Trophoblast cell (in vitro differentiated cells and primary cell): ENCODE results near the gene TOP3A.

Experiments used
- DNase-seq, 2 donors: peaks; one replicate each; pipeline ENCODE4 v3.0.0-alpha.2; 2016
- H2AFZ ChIP-seq: 2 replicates; pipeline ENCODE4 v1.6.1; 2013; ENCODE audit warnings: low read length, moderate library complexity, mild to moderate bottlenecking; ENCODE audit not compliant: insufficient read depth, poor library complexity
- H2AK5ac ChIP-seq: 2 replicates; pipeline ENCODE4 v1.6.1; 2013; ENCODE audit warnings: mild to moderate bottlenecking, low read length
- H2BK120ac ChIP-seq: 2 replicates; pipeline ENCODE4 v1.6.1; 2013; ENCODE audit warnings: low read length, mild to moderate bottlenecking, moderate library complexity; ENCODE audit not compliant: insufficient read depth, poor library complexity
- H2BK12ac ChIP-seq: 2 replicates; pipeline ENCODE4 v1.6.1; 2013; ENCODE audit warnings: mild to moderate bottlenecking, low read length, moderate library complexity
- H2BK5ac ChIP-seq: 2 replicates; pipeline ENCODE4 v1.6.1; 2013; ENCODE audit warnings: low read length, low read depth, moderate library complexity, mild to moderate bottlenecking; ENCODE audit not compliant: poor library complexity
- H3K14ac ChIP-seq: 2 replicates; pipeline ENCODE4 v1.6.1; 2013; ENCODE audit warnings: mild to moderate bottlenecking, low read length
- H3K18ac ChIP-seq: 2 replicates; pipeline ENCODE4 v1.6.1; 2013; ENCODE audit warnings: mild to moderate bottlenecking, low read length
- H3K23ac ChIP-seq: 2 replicates; pipeline ENCODE4 v1.6.1; 2013; ENCODE audit warnings: low read length
- H3K27ac ChIP-seq: 2 replicates; pipeline ENCODE4 v1.5.1; 2013; ENCODE audit warnings: low read depth, mild to moderate bottlenecking, inconsistent platforms, low read length, moderate library complexity
- H3K27me3 ChIP-seq: 2 replicates; pipeline ENCODE4 v1.6.1; 2013; ENCODE audit warnings: inconsistent platforms, mild to moderate bottlenecking, low read length, moderate library complexity; ENCODE audit not compliant: insufficient read depth
- H3K36me3 ChIP-seq, 2 experiments: 1 replicate in 1 of 2; 2 replicates in 1 of 2; pipeline ENCODE4 v1.6.1; 2013; ENCODE audit warnings: low read length in 2 of 2, mild to moderate bottlenecking in 2 of 2, moderate library complexity in 1 of 2; ENCODE audit not compliant: insufficient read depth in 2 of 2, control insufficient read depth in 1 of 2
- H3K4ac ChIP-seq: 2 replicates; pipeline ENCODE4 v1.6.1; 2013; ENCODE audit warnings: low read depth, mild to moderate bottlenecking, low read length, moderate library complexity
- H3K4me1 ChIP-seq, 2 experiments: 1 replicate in 1 of 2; 2 replicates in 1 of 2; pipeline ENCODE4 v1.6.1; 2013; ENCODE audit warnings: low read length in 2 of 2, mild to moderate bottlenecking in 2 of 2, moderate library complexity in 1 of 2; ENCODE audit not compliant: insufficient read depth in 2 of 2, control insufficient read depth in 1 of 2
- H3K4me2 ChIP-seq: 2 replicates; pipeline ENCODE4 v1.6.1; 2013; ENCODE audit warnings: inconsistent platforms, mild to moderate bottlenecking, low read length, moderate library complexity
- H3K4me3 ChIP-seq: 2 replicates; pipeline ENCODE4 v1.5.1; 2013; ENCODE audit warnings: mild to moderate bottlenecking, low read depth, low read length, inconsistent platforms
- H3K79me1 ChIP-seq: one replicate; pipeline ENCODE4 v1.6.1; 2013; ENCODE audit warnings: low read length
- H3K79me2 ChIP-seq: 2 replicates; pipeline ENCODE4 v1.6.1; 2013; ENCODE audit warnings: low read length, mild to moderate bottlenecking; ENCODE audit not compliant: control insufficient read depth, insufficient read depth, poor library complexity
- H3K9ac ChIP-seq: 2 replicates; pipeline ENCODE4 v1.6.1; 2013; ENCODE audit warnings: mild to moderate bottlenecking, low read length
- H3K9me3 ChIP-seq: 2 replicates; pipeline ENCODE4 v1.6.1; 2013; ENCODE audit warnings: low read depth, mild to moderate bottlenecking, control low read depth, inconsistent platforms, low read length; ENCODE audit not compliant: insufficient read depth
- H4K12ac ChIP-seq: 2 replicates; pipeline ENCODE4 v1.6.1; 2013; ENCODE audit warnings: low read depth, mild to moderate bottlenecking, low read length, moderate library complexity
- H4K8ac ChIP-seq: 2 replicates; pipeline ENCODE4 v1.6.1; 2013; ENCODE audit warnings: low read depth, mild to moderate bottlenecking, low read length, moderate library complexity
- H4K91ac ChIP-seq: one replicate; pipeline ENCODE4 v1.6.1; 2013; ENCODE audit warnings: low read depth, mild to moderate bottlenecking, low read length, moderate library complexity
- WGBS: extraction: QIAGEN DNeasy Blood & Tissue Kit; methylation state at CpG from one replicate; pipeline ENCODE4 v1.1.7; 2013; ENCODE audit warnings: missing lambda C conversion rate; ENCODE audit not compliant: insufficient read length, insufficient coverage; ENCODE audit errors: extremely low coverage; 5-methylcytosine and 5-hydroxymethylcytosine counted together

The TOP3A gene

DNA sequence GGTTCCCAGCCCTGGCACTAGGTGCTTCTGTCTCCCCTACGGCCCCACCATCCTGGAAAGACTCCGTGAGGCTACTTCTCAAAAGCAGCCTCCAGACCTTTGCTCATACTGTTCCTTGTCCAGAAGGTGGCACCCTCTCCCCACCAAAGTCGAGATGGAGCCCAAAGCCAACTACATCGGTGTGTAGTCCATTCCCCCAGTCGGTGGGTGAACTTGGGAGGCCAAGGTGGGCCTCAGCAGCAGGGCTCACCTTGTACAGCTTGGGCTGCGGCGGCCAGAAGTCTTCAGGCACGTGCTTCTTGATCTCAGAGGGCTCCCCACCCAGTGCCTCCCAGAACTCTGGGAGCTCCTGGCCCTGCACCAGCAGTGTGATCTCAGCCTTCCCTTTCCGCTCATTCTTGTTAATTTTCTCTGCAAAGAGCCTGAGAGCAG, 66.5 kb downstream of the TOP3A start:
- H3K4me2 ChIP-seq: no peak overlapping the region
- no peak overlapping the region for H3K4me3 ChIP-seq
- H3K9ac ChIP-seq: no peak overlapping the region
- no peak overlapping the region for H3K18ac ChIP-seq
- H2BK120ac ChIP-seq: no peak overlapping the region
- H3K79me1 ChIP-seq: no peaks in the 10 kb centered on the region
- H3K27ac ChIP-seq: no peak overlapping the region
- H2AFZ ChIP-seq: no peak overlapping the region
- H3K4ac ChIP-seq: no peak overlapping the region
- no peak overlapping the region for H2BK5ac ChIP-seq
- no peak overlapping the region for H4K91ac ChIP-seq
- peaks cover 84 to 85% of the 10 kb centered on the region in 2 experiments for H3K36me3 ChIP-seq
- no peaks in the 10 kb centered on the region for H3K9me3 ChIP-seq
- WGBS: no CpG with 5 or more reads among the region's 9 CpGs
- no peak overlapping the region for H2AK5ac ChIP-seq
- H4K12ac ChIP-seq: no peak overlapping the region
- no peak overlapping the region for H4K8ac ChIP-seq
- H3K79me2 ChIP-seq: no peaks in the 10 kb centered on the region
- H3K27me3 ChIP-seq: no peaks in the 10 kb centered on the region
- no peak overlapping the region for H3K14ac ChIP-seq
- H3K23ac ChIP-seq: no peak overlapping the region
- H2BK12ac ChIP-seq: no peak overlapping the region
- peak; percentile 45 to 83 for DNase-seq
- H3K4me1 ChIP-seq: no peaks in the 10 kb centered on the region

DNA sequence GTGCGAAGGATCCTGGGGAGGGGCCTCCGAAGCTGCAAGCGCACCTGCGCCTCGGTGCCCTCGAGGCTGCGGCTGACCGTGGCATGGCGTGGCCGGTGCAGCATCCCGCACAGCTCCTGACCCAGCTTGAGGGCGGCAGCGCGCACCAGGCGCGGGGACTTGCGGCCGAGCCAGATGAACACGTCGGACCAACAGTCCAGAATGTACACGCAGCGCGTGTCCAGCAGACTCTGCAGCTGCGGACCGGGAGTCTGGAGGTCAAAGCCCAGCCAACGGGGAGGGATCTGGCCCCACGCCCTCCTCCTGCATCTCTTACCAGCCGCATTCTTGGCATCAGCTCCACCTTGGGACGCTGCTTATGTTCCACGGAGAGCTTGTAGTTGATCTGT, 67.2 kb downstream of the TOP3A start:
- Histone ChIP-seq H2AK5ac (no peak overlapping the region), H4K12ac (no peak overlapping the region), H2BK5ac (no peak overlapping the region), H3K14ac (no peak overlapping the region), H2AFZ (no peak overlapping the region), H2BK120ac (no peak overlapping the region), H3K4me2 (no peak overlapping the region), H3K23ac (no peak overlapping the region), H3K9ac (no peak overlapping the region), H3K18ac (no peak overlapping the region), H3K4me3 (no peak overlapping the region), H3K27ac (no peak overlapping the region), H3K36me3 (peaks cover 82% of the 10 kb centered on the region in 2 experiments), H2BK12ac (no peak overlapping the region), H3K27me3 (no peaks in the 10 kb centered on the region), H3K9me3 (no peaks in the 10 kb centered on the region), H3K4me1 (no peaks in the 10 kb centered on the region), H3K79me2 (no peaks in the 10 kb centered on the region), H3K79me1 (no peaks in the 10 kb centered on the region), H3K4ac (no peak overlapping the region), H4K8ac (no peak overlapping the region), H4K91ac (no peak overlapping the region)
- DNase-seq: no peak
- WGBS: no CpG with 5 or more reads among the region's 30 CpGs

DNA sequence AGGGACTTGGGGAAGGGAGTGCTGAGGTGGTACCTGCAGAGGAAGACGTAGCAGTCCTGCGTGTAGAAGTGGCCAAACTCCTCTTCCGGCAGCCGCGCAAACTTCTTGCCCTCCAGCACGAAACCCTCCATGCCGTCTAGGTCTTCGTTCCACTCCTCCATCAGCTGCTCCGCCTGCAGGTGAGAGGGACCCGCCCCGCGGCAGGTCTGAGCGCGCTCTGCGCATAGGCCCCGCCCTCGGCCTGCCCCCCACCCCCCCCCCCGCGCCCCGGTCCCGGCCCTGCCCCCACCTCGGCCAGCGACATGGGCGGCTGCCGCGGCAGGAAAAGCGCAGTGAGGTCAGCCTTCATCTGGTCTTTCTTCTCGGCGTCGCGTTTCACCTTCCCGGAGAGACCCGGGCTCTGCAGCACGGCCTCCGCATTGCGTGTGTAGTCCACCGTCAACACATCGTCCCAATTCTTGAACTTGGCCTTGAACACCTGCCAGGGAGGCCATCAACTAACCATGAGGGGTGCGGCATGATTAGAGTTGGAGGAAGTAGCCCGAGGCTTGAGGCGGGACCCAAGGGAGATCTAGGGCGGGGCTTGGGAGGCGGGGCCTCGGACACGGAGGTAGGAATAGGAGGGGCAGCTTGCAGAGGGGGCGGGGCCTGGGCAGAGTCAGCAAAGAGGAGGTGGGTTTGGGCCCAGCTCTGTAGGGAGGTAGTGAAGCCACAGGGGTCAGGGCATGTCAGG, 67.7 kb downstream of the TOP3A start:
- H3K23ac ChIP-seq: no peak overlapping the region
- H4K91ac ChIP-seq: no peak overlapping the region
- no peaks in the 10 kb centered on the region for H3K79me2 ChIP-seq
- no peak overlapping the region for H2BK120ac ChIP-seq
- H3K4me3 ChIP-seq: no peak overlapping the region
- H3K4me2 ChIP-seq: peak overlapping the region; percentile 37
- H3K27me3 ChIP-seq: no peaks in the 10 kb centered on the region
- no peak overlapping the region for H3K14ac ChIP-seq
- no peak overlapping the region for H4K8ac ChIP-seq
- no peaks in the 10 kb centered on the region for H3K9me3 ChIP-seq
- no peaks in the 10 kb centered on the region for H3K79me1 ChIP-seq
- no peak overlapping the region for H2BK12ac ChIP-seq
- no peak overlapping the region for H3K9ac ChIP-seq
- DNase-seq: peak; percentile 82 to 90
- peaks cover 82% of the 10 kb centered on the region in 2 experiments for H3K36me3 ChIP-seq
- no peak overlapping the region for H3K27ac ChIP-seq
- H2AK5ac ChIP-seq: no peak overlapping the region
- H3K4me1 ChIP-seq: no peaks in the 10 kb centered on the region
- no CpG with 5 or more reads among the region's 46 CpGs for WGBS
- no peak overlapping the region for H3K4ac ChIP-seq
- H2BK5ac ChIP-seq: no peak overlapping the region
- no peak overlapping the region for H4K12ac ChIP-seq
- no peak overlapping the region for H2AFZ ChIP-seq
- H3K18ac ChIP-seq: no peak overlapping the region

DNA sequence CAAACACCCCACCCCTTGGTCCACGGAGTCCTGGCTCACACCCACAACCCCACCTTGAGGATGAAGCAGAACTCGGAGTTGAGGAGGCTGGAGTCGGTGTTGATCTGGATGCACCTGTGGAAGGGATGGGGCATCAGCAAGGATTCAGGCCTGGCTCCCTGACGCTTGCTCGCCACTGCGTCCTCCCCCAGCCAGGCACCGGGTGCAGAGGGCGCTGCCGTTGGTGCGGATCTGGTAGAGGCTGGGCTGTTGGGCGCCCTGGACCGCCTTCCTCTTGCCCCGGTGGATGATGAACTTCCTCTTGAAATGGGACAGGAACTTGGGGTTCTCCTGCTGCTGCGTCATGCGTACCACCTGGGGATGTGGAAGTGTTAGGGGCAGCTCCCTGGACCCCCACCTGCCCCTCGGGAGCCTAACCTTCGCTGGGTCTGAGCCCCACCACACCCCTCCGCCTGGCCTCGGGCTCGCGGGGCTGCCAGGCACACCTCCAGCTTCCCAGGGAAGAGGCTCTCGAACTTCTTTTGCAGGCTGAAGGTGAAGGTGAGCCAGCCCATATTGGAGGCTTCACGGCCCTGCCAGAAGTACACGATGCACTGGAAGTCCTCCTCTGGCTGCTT, 68.6 kb downstream of the TOP3A start:
- Histone ChIP-seq H3K14ac (no peak overlapping the region), H4K8ac (no peak overlapping the region), H3K23ac (no peak overlapping the region), H3K4me2 (no peak overlapping the region), H3K27ac (no peak overlapping the region), H3K4me3 (no peak overlapping the region), H2BK5ac (no peak overlapping the region), H3K4ac (no peak overlapping the region), H3K4me1 (no peaks in the 10 kb centered on the region), H3K79me2 (no peaks in the 10 kb centered on the region), H2BK12ac (no peak overlapping the region), H3K36me3 (peaks cover 82% of the 10 kb centered on the region in 2 experiments), H2BK120ac (no peak overlapping the region), H4K91ac (no peak overlapping the region), H3K9ac (no peak overlapping the region), H3K9me3 (peaks cover under 1% of the 10 kb centered on the region), H2AK5ac (no peak overlapping the region), H3K79me1 (no peaks in the 10 kb centered on the region), H3K18ac (no peak overlapping the region), H4K12ac (no peak overlapping the region), H3K27me3 (no peaks in the 10 kb centered on the region), H2AFZ (no peak overlapping the region)
- whole genome bisulfite sequencing: no CpG with 5 or more reads among the region's 24 CpGs
- no peak for DNase-seq
